Small intestine (tissue), 7 donors: Measurements from ENCODE around the gene PRPF19. TPM values are rescaled to one million over a fixed set of nuclear protein-coding genes. Genes with fewer than 3 reads are reported as not detected.
A peak's percentile ranks its signal among the peaks of the same experiment; 100 is the strongest.

Experiments
- DNase-seq, 2 donors: peaks; one replicate each; pipeline versions ENCODE4 v3.0.0 to v3.0.0-alpha.2; 2013
- FAIRE-seq: peaks from 2 replicates; lab custom pipeline; 2012; peaks lifted over from hg19 to GRCh38; lab: Jason Lieb, UNC
- H3K27ac ChIP-seq, 3 donors: one replicate each; pipeline ENCODE4 v1.5.1; 2013; ENCODE audit warnings: low read length in 2 of 3, mild to moderate bottlenecking in 2 of 3, control low read depth in 1 of 3, inconsistent platforms in 1 of 3, low read depth in 1 of 3, moderate library complexity in 1 of 3
- H3K27me3 ChIP-seq, 3 donors: one replicate each; pipeline ENCODE4 v1.6.1; 2013; ENCODE audit warnings: low read length in 3 of 3, inconsistent platforms in 1 of 3; ENCODE audit not compliant: control insufficient read depth in 3 of 3, insufficient read depth in 3 of 3
- H3K36me3 ChIP-seq, 3 donors: one replicate each; pipeline ENCODE4 v1.6.1; 2013; ENCODE audit warnings: low read length in 3 of 3, inconsistent platforms in 1 of 3, low read depth in 1 of 3, mild to moderate bottlenecking in 1 of 3, moderate library complexity in 1 of 3; ENCODE audit not compliant: control insufficient read depth in 3 of 3, insufficient read depth in 2 of 3
- H3K4me1 ChIP-seq, 3 donors: one replicate each; pipeline ENCODE4 v1.6.1; 2013; ENCODE audit warnings: low read length in 2 of 3, inconsistent platforms in 1 of 3, low read depth in 1 of 3, mild to moderate bottlenecking in 1 of 3, moderate library complexity in 1 of 3; ENCODE audit not compliant: control insufficient read depth in 3 of 3, insufficient read depth in 2 of 3
- H3K4me3 ChIP-seq, 3 donors: one replicate each; pipeline ENCODE4 v1.5.1; 2013; ENCODE audit warnings: low read length in 3 of 3, control low read depth in 1 of 3, inconsistent platforms in 1 of 3, low read depth in 1 of 3, mild to moderate bottlenecking in 1 of 3, moderate library complexity in 1 of 3
- H3K9me3 ChIP-seq, 2 donors: one replicate each; pipeline ENCODE4 v1.6.1; 2013; ENCODE audit warnings: low read depth in 1 of 2, low read length in 1 of 2; ENCODE audit not compliant: control insufficient read depth in 2 of 2, insufficient read depth in 1 of 2
- WGBS, 3 donors: extraction: QIAGEN DNeasy Blood & Tissue Kit; methylation state at CpG; one replicate each; pipeline ENCODE4 v1.1.7; 2013; 5-methylcytosine and 5-hydroxymethylcytosine counted together
- polyA plus RNA-seq, 4 donors: library from polyadenylated mRNA; stranded (reverse) in 3 of 4; unstranded in 1 of 4; fragments of 200-250 nt in 3 of 4; fragments of 120-200 nt in 1 of 4; gene quantifications; one replicate each; pipeline versions ENCODE4 v1.2.1 to v1.2.3, GENCODE V29; 2013
- donor health status: healthy with polysubstance abuse.
- donor health status: control.
- donor health status: control.
- donor health status: Bipolar disorder and iron deficiency.
- donor health status: healthy.

PRPF19 gene
- polyA plus RNA-seq, 4 donors = 47.9 to 103 (median 80.7) TPM

DNA sequence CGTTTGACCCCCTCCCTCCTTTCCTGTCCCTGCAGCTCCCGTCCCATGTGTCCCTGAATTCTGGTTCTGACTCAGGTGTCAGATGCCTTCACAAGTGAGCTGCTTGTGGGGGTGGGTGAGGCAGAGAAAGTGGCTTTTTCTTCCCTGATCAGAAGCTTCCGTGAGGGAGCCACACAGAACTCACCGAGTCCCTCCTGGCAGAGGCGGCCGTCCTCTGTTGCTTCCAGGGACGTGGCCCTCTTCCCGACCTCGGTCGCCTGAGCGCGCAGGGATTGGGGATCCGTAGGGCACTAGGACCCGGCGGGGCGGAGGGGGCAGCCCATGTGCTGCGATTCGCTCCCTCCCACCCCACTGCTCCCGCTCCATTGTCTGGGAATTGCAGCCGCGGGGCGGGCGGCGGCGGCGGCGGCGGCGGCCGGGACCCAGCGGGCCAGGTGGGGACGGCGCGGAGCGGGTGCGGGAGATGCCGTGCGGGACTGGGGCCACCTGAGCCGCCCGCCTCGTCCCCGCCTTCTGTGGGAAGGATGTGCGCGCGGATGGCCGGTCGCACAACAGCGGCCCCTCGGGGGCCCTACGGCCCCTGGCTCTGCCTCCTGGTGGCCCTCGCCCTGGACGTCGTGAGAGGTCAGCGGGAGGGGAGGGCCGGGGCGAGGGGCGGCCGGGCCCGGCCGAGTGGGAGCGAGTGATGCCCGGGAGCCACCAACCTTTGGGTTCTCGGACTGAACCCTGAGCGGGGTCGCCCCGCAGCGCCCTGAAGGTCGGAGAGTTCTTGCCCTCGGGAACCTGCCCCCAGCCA, 17.9 kb upstream of the PRPF19 start, which contains the start of gene TMEM132A:
Gene TMEM132A (plus strand): TSS at position 351 of the 796 bp plus-strand sequence. CDS start 174 bp downstream, at position 525.
- FAIRE-seq (no peak), DNase-seq (peak; percentile 58 to 86)
- Histone ChIP-seq H3K27me3 (peaks cover 0 to 12% (median 0%) of the 10 kb centered on the region in 3 donors), H3K27ac (no peak within 1 kb of the TSS), H3K4me3 (peak within 1 kb of the TSS; percentile 50 to 60 (median 55)), H3K36me3 (peaks cover 11 to 61% (median 14%) of the 10 kb centered on the region in 3 donors), H3K4me1 (peaks cover 2 to 22% (median 2%) of the 10 kb centered on the region in 3 donors), H3K9me3 (no peaks in the 10 kb centered on the region)
- WGBS, 3 donors = 1 to 4% (median 1%) methylated on average over 55 to 69 of the region's 69 CpGs

DNA sequence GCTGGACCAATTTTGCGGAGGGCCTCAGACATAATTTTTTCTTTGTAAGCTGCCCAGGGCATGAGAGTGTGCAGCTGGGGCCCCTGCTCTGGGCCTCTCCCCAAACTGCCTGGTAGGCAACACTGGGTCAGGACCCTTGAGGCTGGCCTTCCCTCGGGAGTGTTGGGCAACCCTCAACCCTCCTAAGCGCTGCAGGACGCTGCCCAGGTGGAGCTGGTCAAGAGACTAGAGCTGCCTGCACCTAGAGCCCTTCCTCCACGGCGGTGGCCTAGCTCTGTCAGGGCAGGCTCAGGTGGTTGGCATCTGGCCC, 17.4 kb upstream of the PRPF19 start:
- peak overlapping the region in 2 of 3 donors; percentile 55 to 60 for H3K4me3 ChIP-seq
- 36 to 56% (median 42%) methylated on average over 4 to 6 of the region's 6 CpGs for WGBS, 3 donors

DNA sequence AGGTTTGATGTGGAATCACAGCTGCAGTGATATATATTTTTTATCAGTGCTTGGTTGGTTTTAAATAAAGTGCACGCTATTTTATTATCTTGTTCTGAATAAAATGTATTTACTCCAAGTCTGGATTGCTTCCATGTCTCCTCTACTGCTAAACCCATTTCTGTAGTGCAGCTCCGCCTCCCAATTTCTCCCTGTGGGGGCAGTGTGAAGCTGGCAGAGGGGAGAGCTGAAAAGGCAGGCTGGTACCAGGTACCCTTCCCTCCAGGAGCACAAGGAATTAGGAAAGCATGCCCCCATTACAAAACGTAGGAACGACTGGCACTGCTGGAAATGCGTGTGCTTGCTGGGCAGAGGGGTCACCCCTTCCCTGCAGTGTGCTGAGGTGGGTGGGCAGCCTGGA, 16.9 kb upstream of the PRPF19 start:
- H3K27ac ChIP-seq = no peak overlapping the region
- peaks cover 0 to 12% (median 0%) of the 10 kb centered on the region in 3 donors for H3K27me3 ChIP-seq
- H3K36me3 ChIP-seq = peaks cover 11 to 56% (median 14%) of the 10 kb centered on the region in 3 donors
- no peak for DNase-seq
- 83 to 85% (median 85%) methylated on average over 5 of the region's 5 CpGs for WGBS, 3 donors
- FAIRE-seq = no peak
- H3K9me3 ChIP-seq = no peaks in the 10 kb centered on the region
- H3K4me1 ChIP-seq = peaks cover 4 to 13% (median 4%) of the 10 kb centered on the region in 3 donors
- H3K4me3 ChIP-seq = no peak overlapping the region

More for the DNA sequence above, 17.4 kb upstream of the PRPF19 start:
- Histone ChIP-seq H3K36me3 (peaks cover 11 to 57% (median 14%) of the 10 kb centered on the region in 3 donors), H3K27me3 (peaks cover 0 to 12% (median 0%) of the 10 kb centered on the region in 3 donors), H3K4me1 (peaks cover 2 to 17% (median 4%) of the 10 kb centered on the region in 3 donors), H3K27ac (no peak overlapping the region), H3K9me3 (no peaks in the 10 kb centered on the region)
- FAIRE-seq (no peak), DNase-seq (no peak)

DNA sequence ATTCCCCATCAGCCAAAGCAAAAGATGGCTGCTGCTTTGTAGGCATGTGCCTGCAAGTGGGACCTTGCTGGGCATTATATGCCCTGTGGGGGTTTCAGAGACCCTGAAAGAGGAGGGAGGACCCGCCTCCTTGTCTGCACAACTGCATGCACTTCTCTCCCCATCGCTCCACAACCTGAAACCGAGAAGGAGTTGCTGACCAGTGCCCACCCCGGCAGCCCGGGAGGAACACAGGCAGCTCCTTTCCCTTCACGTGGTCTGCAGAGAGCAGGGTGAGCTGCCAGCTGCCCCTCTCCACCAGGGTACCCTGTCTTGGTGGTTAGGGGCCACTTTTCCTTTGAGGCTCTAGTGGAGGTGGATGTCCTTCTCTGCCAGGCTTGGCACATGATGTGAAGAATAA, 16.5 kb upstream of the PRPF19 start:
- peaks cover 11 to 54% (median 14%) of the 10 kb centered on the region in 3 donors for H3K36me3 ChIP-seq
- 86 to 96% (median 88%) methylated on average over 6 of the region's 6 CpGs for WGBS, 3 donors
- H3K27ac ChIP-seq = no peak overlapping the region
- peaks cover 0 to 12% (median 0%) of the 10 kb centered on the region in 3 donors for H3K27me3 ChIP-seq
- no peaks in the 10 kb centered on the region for H3K9me3 ChIP-seq
- peaks cover 4 to 13% (median 4%) of the 10 kb centered on the region in 3 donors for H3K4me1 ChIP-seq
- FAIRE-seq (no peak), DNase-seq (no peak)
- no peak overlapping the region for H3K4me3 ChIP-seq

DNA sequence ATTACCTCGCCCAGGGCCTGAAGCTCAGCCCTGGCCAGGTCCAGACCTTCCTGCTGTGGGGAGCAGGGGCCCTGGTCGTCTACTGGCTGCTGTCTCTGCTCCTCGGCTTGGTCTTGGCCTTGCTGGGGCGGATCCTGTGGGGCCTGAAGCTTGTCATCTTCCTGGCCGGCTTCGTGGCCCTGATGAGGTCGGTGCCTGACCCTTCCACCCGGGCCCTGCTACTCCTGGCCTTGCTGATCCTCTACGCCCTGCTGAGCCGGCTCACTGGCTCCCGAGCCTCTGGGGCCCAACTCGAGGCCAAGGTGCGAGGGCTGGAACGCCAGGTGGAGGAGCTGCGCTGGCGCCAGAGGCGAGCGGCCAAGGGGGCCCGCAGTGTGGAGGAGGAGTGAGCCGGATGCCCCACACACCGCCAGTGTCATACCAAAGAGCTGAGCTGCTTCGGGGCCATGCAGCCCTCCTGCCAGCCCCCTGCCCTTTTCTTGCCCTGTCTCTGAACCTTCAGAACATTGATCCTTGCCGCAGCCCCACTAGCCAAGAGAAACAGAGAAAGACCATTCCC, 15.5 kb upstream of the PRPF19 start:
- Histone ChIP-seq H3K4me1 (peaks cover 4 to 13% (median 7%) of the 10 kb centered on the region in 3 donors), H3K27me3 (peaks cover 0 to 12% (median 0%) of the 10 kb centered on the region in 3 donors), H3K27ac (no peak overlapping the region), H3K4me3 (no peak overlapping the region), H3K9me3 (no peaks in the 10 kb centered on the region), H3K36me3 (peaks cover 11 to 46% (median 14%) of the 10 kb centered on the region in 3 donors)
- FAIRE-seq (no peak), DNase-seq (no peak)
- WGBS, 3 donors = 84 to 90% (median 90%) methylated on average over 23 of the region's 23 CpGs

DNA sequence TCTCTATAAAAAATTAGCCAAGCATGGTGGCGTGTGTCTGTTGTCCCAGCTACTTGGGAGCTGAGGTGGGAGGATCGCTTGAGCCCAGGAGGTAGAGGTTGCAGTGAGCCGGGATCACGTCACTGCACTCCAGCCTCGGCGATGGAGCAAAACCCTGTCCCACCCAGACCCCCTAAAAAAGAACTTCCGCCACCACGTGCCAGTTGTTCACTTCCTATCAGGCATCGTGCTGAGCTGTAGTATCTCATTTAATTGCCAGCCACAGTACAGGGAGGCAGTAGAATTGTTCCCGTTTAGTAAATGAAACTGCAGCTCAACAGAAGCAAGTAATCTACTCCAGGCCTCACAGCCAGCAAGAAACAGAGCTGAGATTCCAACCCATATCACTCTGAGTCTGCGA, 14.9 kb upstream of the PRPF19 start:
- FAIRE-seq (no peak), DNase-seq (no peak)
- WGBS, 3 donors = 92 to 95% (median 95%) methylated on average over 11 of the region's 11 CpGs
- no peak overlapping the region for H3K27ac ChIP-seq
- no peaks in the 10 kb centered on the region for H3K9me3 ChIP-seq
- peaks cover 0 to 12% (median 0%) of the 10 kb centered on the region in 3 donors for H3K27me3 ChIP-seq
- no peak overlapping the region for H3K4me3 ChIP-seq
- peaks cover 11 to 46% (median 14%) of the 10 kb centered on the region in 3 donors for H3K36me3 ChIP-seq
- peaks cover 4 to 13% (median 9%) of the 10 kb centered on the region in 3 donors for H3K4me1 ChIP-seq

DNA sequence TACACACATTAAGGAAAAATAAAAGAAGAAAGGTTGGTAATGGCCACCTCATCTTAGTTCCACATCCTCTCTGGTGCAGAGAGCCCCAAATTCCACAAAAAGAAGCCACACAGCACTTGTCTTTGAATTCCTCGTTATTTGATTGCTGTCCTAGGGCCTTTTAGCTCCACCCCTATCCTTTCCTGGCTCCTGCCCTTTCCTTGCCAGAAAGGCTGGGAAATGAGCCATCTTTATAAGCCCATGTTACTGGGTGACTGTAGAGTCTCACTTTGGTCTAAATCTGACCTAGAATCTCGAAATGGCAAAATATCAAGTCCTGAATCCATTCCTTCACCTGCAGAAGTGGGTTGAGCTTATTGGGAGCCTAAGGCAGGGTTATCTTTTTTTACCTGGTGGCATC, 13.6 kb upstream of the PRPF19 start:
- FAIRE-seq (no peak), DNase-seq (no peak)
- WGBS, 3 donors = 72 to 75% (median 73%) methylated on average over 2 of the region's 2 CpGs
- Histone ChIP-seq H3K4me1 (peaks cover 8 to 13% (median 9%) of the 10 kb centered on the region in 3 donors), H3K4me3 (no peak overlapping the region), H3K27ac (no peak overlapping the region), H3K27me3 (peaks cover 0 to under 1% (median 0%) of the 10 kb centered on the region in 3 donors), H3K36me3 (peaks cover 11 to 46% (median 14%) of the 10 kb centered on the region in 3 donors), H3K9me3 (no peaks in the 10 kb centered on the region)

DNA sequence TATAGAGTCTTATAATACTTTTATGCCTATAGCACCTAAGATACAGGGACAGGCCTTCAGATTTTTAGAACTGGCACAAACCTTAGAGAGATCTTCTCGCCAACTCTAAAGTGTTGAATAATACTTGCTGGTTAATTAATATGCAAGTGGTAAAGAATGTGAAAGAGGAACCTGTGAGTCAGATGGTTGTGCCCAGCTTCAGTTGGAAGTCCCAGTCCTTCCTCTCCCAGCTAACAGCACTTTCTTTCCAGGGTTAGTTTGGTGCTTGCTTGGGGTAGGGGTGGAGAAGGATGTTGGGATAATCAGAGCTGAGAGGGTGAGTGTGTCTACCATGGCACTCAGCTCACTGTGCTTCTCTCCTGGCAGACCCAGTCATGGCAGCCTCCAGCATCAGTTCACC, 12.9 kb upstream of the PRPF19 start:
- no peaks in the 10 kb centered on the region for H3K9me3 ChIP-seq
- no peak overlapping the region for H3K27ac ChIP-seq
- H3K4me3 ChIP-seq = no peak overlapping the region
- H3K27me3 ChIP-seq = no peaks in the 10 kb centered on the region
- DNase-seq = no peak
- no peak for FAIRE-seq
- H3K4me1 ChIP-seq = peaks cover 8 to 12% (median 9%) of the 10 kb centered on the region in 3 donors
- WGBS, 3 donors = 87 to 97% (median 96%) methylated on average over 1 of the region's 1 CpG
- peaks cover 11 to 46% (median 14%) of the 10 kb centered on the region in 3 donors for H3K36me3 ChIP-seq
